Measurements from ENCODE around the gene CPNE5.

- TF ChIP-seq, protein P1, sequence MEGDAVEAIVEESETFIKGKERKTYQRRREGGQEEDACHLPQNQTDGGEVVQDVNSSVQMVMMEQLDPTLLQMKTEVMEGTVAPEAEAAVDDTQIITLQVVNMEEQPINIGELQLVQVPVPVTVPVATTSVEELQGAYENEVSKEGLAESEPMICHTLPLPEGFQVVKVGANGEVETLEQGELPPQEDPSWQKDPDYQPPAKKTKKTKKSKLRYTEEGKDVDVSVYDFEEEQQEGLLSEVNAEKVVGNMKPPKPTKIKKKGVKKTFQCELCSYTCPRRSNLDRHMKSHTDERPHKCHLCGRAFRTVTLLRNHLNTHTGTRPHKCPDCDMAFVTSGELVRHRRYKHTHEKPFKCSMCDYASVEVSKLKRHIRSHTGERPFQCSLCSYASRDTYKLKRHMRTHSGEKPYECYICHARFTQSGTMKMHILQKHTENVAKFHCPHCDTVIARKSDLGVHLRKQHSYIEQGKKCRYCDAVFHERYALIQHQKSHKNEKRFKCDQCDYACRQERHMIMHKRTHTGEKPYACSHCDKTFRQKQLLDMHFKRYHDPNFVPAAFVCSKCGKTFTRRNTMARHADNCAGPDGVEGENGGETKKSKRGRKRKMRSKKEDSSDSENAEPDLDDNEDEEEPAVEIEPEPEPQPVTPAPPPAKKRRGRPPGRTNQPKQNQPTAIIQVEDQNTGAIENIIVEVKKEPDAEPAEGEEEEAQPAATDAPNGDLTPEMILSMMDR (conservative IDR thresholded peaks at IDR 0.05): no peak
- TF ChIP-seq ZFX (IDR thresholded peaks at IDR 0.05): no peak
Measured at GRCh38 chr6:36803482-36803881, 35.8 kb downstream of the CPNE5 start.
